ENCODE results near the gene MAP7.

The MAP7 gene

GRCh38 chr6:136544326-136544725, 5.9 kb downstream of the MAP7 start:
- DNase-seq (ENCODE audit: low spot score), result no peak
- no peak for TF ChIP-seq CTCF (IDR thresholded peaks at IDR 0.05; ENCODE audit: borderline replicate concordance, control extremely low read depth, extremely low read depth, insufficient read depth, missing control alignments)
- in situ Hi-C loops (cut with MboI; ENCODE audit: low sequenced_read_pairs, unreplicated experiment), result no loop called here

GRCh38 chr6:136541395-136541794, 8.8 kb downstream of the MAP7 start:
- in situ Hi-C loops (cut with MboI; ENCODE audit: low sequenced_read_pairs, unreplicated experiment), result no loop called here
- no peak for DNase-seq (ENCODE audit: low spot score)

GRCh38 chr6:136539967-136540652, 10.1 kb downstream of the MAP7 start:
- DNase-seq (ENCODE audit: low spot score), result no peak
- TF ChIP-seq CTCF (IDR thresholded peaks at IDR 0.05; ENCODE audit: borderline replicate concordance, control extremely low read depth, extremely low read depth, insufficient read depth, missing control alignments), result no peak
- in situ Hi-C loops (cut with MboI; ENCODE audit: low sequenced_read_pairs, unreplicated experiment), result no loop called here

More at GRCh38 chr6:136541395-136541794, 8.8 kb downstream of the MAP7 start:
- TF ChIP-seq CTCF (IDR thresholded peaks at IDR 0.05; ENCODE audit: borderline replicate concordance, control extremely low read depth, extremely low read depth, insufficient read depth, missing control alignments), result no peak

- no peak for TF ChIP-seq CTCF (IDR thresholded peaks at IDR 0.05; ENCODE audit: borderline replicate concordance, control extremely low read depth, extremely low read depth, insufficient read depth, missing control alignments)
- DNase-seq (ENCODE audit: low spot score), result no peak
- in situ Hi-C loops (cut with MboI; ENCODE audit: low sequenced_read_pairs, unreplicated experiment), result no loop called here
Measured at GRCh38 chr6:136538836-136539235, 11.4 kb downstream of the MAP7 start.

GRCh38 chr6:136535880-136536650, 14.2 kb downstream of the MAP7 start:
- TF ChIP-seq CTCF (IDR thresholded peaks at IDR 0.05; ENCODE audit: borderline replicate concordance, control extremely low read depth, extremely low read depth, insufficient read depth, missing control alignments), result no peak
- no peak for DNase-seq (ENCODE audit: low spot score)
- in situ Hi-C loops (cut with MboI; ENCODE audit: low sequenced_read_pairs, unreplicated experiment), result no loop called here

- in situ Hi-C loops (cut with MboI; ENCODE audit: low sequenced_read_pairs, unreplicated experiment), result no loop called here
- DNase-seq (ENCODE audit: low spot score), result no peak
- TF ChIP-seq CTCF (IDR thresholded peaks at IDR 0.05; ENCODE audit: borderline replicate concordance, control extremely low read depth, extremely low read depth, insufficient read depth, missing control alignments), result no peak
Measured at GRCh38 chr6:136535017-136535765, 15.0 kb downstream of the MAP7 start.
